ENCODE data around the gene ULK1. TPM values are rescaled to one million over a fixed set of nuclear protein-coding genes. Genes with fewer than 3 reads are reported as not detected.

The ULK1 gene
- total and polyA plus RNA-seq, 2 of the 13 experiments (the other 11 are each of a cell fraction or from before 2014, with no cell fraction given) = 2.8 to 10.1 TPM

DNA sequence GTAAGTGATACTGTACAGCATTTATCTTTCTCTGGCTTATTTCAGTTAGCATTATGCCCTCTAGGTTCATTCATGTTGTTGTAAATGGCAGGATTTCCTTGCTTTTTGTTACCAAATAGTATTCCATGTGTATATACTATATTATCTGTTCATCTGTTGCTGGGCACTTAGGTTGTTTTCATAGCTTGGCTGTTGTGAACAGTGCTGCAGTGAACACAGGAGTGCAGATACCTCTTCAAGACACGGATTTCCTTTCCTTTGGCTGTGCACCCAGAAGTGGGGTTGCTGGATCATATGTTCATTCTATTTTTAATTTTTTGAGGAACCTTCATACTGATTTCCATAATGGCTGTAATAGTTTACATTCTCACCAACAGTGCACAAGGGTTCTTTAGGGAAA lies 76.8 kb downstream of the ULK1 start:
- Histone ChIP-seq H2AFZ (ENCODE audit: low read length) (no peak overlapping the region), H4K20me1 (ENCODE audit: insufficient read depth, low read length) (no peaks in the 10 kb centered on the region), H3K79me2 (ENCODE audit: insufficient read depth, low read length) (peaks cover 51% of the 10 kb centered on the region), H3K9ac (ENCODE audit: insufficient read depth, low read depth, low read length) (no peak overlapping the region), H3K4me1 (ENCODE audit: insufficient read depth, low read length) (no peaks in the 10 kb centered on the region), H3K9me3 (ENCODE audit: low read length) (no peaks in the 10 kb centered on the region), H3K27me3 (ENCODE audit: control insufficient read depth in 1 of 2, insufficient read depth in 2 of 2, low read length in 2 of 2) (no peaks in the 10 kb centered on the region), H3K36me3 (replicated peaks in 1 of 2; ENCODE audit: control insufficient read depth in 1 of 2, insufficient read depth in 2 of 2, low read length in 2 of 2) (peaks cover 3 to 8% of the 10 kb centered on the region in 2 experiments; a peak in 1 of 5 replicates), H3K4me3 (replicated peaks in 1 of 3; ENCODE audit: insufficient read depth in 1 of 3, low read depth in 2 of 3, low read length in 3 of 3) (no peak overlapping the region), H3K4me2 (ENCODE audit: low read depth, low read length) (no peak overlapping the region), H3K27ac (ENCODE audit: extremely low read length, insufficient read depth, low read length) (no peak overlapping the region)
- FAIRE-seq (no peak), ATAC-seq (no peak), DNase-seq (ENCODE audit: low spot score) (no peak)
- no TSS peak for BruUV-seq (replicated peaks)
- WGBS (ENCODE audit: low lambda C conversion rate) = 96% methylated on average over 1 of the region's 1 CpG
- POLR2A ChIA-PET = no interaction called here
- CTCF ChIA-PET (ENCODE audit: low intra/inter-chr PET ratio, low total read pairs) = no interaction called here
- in situ Hi-C loops (cut with HindIII; ENCODE audit: extremely low pct_ligation_motif_present, low pct_unique_long_range_greater_than_20kb) (no loop called here), intact Hi-C loops (cut with micrococcal nuclease; ENCODE audit: unreplicated experiment) (no loop called here)
- TF ChIP-seq, protein P1, sequence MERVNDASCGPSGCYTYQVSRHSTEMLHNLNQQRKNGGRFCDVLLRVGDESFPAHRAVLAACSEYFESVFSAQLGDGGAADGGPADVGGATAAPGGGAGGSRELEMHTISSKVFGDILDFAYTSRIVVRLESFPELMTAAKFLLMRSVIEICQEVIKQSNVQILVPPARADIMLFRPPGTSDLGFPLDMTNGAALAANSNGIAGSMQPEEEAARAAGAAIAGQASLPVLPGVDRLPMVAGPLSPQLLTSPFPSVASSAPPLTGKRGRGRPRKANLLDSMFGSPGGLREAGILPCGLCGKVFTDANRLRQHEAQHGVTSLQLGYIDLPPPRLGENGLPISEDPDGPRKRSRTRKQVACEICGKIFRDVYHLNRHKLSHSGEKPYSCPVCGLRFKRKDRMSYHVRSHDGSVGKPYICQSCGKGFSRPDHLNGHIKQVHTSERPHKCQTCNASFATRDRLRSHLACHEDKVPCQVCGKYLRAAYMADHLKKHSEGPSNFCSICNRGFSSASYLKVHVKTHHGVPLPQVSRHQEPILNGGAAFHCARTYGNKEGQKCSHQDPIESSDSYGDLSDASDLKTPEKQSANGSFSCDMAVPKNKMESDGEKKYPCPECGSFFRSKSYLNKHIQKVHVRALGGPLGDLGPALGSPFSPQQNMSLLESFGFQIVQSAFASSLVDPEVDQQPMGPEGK (CRISPR knock-in tag; IDR thresholded peaks at IDR 0.05) = no peak
- no peak for TF ChIP-seq MIER3 (CRISPR knock-in tag; IDR thresholded peaks at IDR 0.05; ENCODE audit: borderline replicate concordance)
- TF ChIP-seq, protein P2, sequence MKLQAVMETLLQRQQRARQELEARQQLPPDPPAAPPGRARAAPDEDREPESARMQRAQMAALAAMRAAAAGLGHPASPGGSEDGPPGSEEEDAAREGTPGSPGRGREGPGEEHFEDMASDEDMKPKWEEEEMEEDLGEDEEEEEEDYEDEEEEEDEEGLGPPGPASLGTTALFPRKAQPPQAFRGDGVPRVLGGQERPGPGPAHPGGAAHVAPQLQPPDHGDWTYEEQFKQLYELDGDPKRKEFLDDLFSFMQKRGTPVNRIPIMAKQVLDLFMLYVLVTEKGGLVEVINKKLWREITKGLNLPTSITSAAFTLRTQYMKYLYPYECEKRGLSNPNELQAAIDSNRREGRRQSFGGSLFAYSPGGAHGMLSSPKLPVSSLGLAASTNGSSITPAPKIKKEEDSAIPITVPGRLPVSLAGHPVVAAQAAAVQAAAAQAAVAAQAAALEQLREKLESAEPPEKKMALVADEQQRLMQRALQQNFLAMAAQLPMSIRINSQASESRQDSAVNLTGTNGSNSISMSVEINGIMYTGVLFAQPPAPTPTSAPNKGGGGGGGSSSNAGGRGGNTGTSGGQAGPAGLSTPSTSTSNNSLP (IDR thresholded peaks at IDR 0.05; ENCODE audit: low read depth, low read length) = no peak
- TF ChIP-seq NR3C1 (CRISPR knock-in tag; IDR thresholded peaks at IDR 0.05) = no peak
- TF ChIP-seq, protein P3, sequence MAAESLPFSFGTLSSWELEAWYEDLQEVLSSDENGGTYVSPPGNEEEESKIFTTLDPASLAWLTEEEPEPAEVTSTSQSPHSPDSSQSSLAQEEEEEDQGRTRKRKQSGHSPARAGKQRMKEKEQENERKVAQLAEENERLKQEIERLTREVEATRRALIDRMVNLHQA (CRISPR knock-in tag; IDR thresholded peaks at IDR 0.05) = no peak
- no peak for TF ChIP-seq SP140L (CRISPR knock-in tag; IDR thresholded peaks at IDR 0.05; ENCODE audit: borderline replicate concordance)
- TF ChIP-seq ZNF121 (CRISPR knock-in tag; IDR thresholded peaks at IDR 0.05) = no peak
- TF ChIP-seq KDM6A (CRISPR knock-in tag; IDR thresholded peaks at IDR 0.05; ENCODE audit: low read depth) = no peak
- TF ChIP-seq, protein P4, sequence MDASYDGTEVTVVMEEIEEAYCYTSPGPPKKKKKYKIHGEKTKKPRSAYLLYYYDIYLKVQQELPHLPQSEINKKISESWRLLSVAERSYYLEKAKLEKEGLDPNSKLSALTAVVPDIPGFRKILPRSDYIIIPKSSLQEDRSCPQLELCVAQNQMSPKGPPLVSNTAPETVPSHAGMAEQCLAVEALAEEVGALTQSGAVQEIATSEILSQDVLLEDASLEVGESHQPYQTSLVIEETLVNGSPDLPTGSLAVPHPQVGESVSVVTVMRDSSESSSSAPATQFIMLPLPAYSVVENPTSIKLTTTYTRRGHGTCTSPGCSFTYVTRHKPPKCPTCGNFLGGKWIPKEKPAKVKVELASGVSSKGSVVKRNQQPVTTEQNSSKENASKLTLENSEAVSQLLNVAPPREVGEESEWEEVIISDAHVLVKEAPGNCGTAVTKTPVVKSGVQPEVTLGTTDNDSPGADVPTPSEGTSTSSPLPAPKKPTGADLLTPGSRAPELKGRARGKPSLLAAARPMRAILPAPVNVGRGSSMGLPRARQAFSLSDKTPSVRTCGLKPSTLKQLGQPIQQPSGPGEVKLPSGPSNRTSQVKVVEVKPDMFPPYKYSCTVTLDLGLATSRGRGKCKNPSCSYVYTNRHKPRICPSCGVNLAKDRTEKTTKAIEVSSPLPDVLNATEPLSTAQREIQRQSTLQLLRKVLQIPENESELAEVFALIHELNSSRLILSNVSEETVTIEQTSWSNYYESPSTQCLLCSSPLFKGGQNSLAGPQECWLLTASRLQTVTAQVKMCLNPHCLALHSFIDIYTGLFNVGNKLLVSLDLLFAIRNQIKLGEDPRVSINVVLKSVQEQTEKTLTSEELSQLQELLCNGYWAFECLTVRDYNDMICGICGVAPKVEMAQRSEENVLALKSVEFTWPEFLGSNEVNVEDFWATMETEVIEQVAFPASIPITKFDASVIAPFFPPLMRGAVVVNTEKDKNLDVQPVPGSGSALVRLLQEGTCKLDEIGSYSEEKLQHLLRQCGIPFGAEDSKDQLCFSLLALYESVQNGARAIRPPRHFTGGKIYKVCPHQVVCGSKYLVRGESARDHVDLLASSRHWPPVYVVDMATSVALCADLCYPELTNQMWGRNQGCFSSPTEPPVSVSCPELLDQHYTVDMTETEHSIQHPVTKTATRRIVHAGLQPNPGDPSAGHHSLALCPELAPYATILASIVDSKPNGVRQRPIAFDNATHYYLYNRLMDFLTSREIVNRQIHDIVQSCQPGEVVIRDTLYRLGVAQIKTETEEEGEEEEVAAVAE (CRISPR knock-in tag; IDR thresholded peaks at IDR 0.05; ENCODE audit: borderline replicate concordance) = no peak
- no peak for TF ChIP-seq SIN3A (IDR thresholded peaks at IDR 0.05; ENCODE audit: borderline replicate concordance, low read depth, low read length)
- TF ChIP-seq ZNF549 (CRISPR knock-in tag; IDR thresholded peaks at IDR 0.05) = no peak
- TF ChIP-seq ZNF552 (CRISPR knock-in tag; IDR thresholded peaks at IDR 0.05; ENCODE audit: borderline replicate concordance) = no peak
- TF ChIP-seq, protein P5, sequence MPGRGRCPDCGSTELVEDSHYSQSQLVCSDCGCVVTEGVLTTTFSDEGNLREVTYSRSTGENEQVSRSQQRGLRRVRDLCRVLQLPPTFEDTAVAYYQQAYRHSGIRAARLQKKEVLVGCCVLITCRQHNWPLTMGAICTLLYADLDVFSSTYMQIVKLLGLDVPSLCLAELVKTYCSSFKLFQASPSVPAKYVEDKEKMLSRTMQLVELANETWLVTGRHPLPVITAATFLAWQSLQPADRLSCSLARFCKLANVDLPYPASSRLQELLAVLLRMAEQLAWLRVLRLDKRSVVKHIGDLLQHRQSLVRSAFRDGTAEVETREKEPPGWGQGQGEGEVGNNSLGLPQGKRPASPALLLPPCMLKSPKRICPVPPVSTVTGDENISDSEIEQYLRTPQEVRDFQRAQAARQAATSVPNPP (CRISPR knock-in tag; IDR thresholded peaks at IDR 0.05) = no peak
- no peak for TF ChIP-seq AHR (CRISPR knock-in tag; IDR thresholded peaks at IDR 0.05)
- no peak for TF ChIP-seq ZNF768 (CRISPR knock-in tag; IDR thresholded peaks at IDR 0.05)

Data from HepG2 (cell line).